K562 (cell line): ENCODE results near the gene MYMX. TPM values are rescaled to one million over a fixed set of nuclear protein-coding genes. Genes with fewer than 3 reads are reported as not detected.

ENCODE experiments used
- ATAC-seq: fragments of 200-7000 bp; cut with Tn5 transposase; 3 replicates; pipeline ENCODE4 v1.9.1; 2020; ENCODE audit warnings: moderate library complexity
- BruUV-seq: library from RNA; stranded (reverse); fragments of 400-500 nt; replicated peaks from 2 replicates; lab custom pipeline; 2021; lab: Mats Ljungman, UMichigan
- CTCF ChIA-PET: fragments of 300-600 bp; formaldehyde crosslinking; extraction: SDS; loops from one replicate; lab custom pipeline; 2021; ENCODE audit warnings: low intra/inter-chr PET ratio; lab: Yijun Ruan, JAX
- POLR2A ChIA-PET: fragments of 300-600, 350-650 bp; sonication (Branson Sonifier 250); formaldehyde crosslinking; extraction: SDS; loops from one replicate; lab custom pipeline; 2021; ENCODE audit warnings: antibody characterized with exemption, inconsistent platforms; lab: Yijun Ruan, JAX
- DNase-seq, 4 experiments: peaks; one replicate each; pipeline versions ENCODE4 v3.0.0 to v3.0.0-alpha.2; 2011 to 2018; ENCODE audit warnings: low spot score in 3 of 4, mixed read lengths in 3 of 4; ENCODE audit errors: extremely low read depth in 1 of 4
- FAIRE-seq: peaks from 2 replicates; lab custom pipeline; 2011; peaks lifted over from hg19 to GRCh38; lab: Jason Lieb, UNC
- H2AFZ ChIP-seq: 2 replicates; pipeline ENCODE4 v1.6.0; 2011; ENCODE audit warnings: low read depth, low read length, control low read depth, inconsistent platforms
- H3K27ac ChIP-seq: fragments of 200-600 bp; 3 replicates; pipeline ENCODE4 v1.8.0; 2011; ENCODE audit warnings: low read depth, mild to moderate bottlenecking, control low read depth, inconsistent platforms, low read length, moderate library complexity, mixed read lengths; ENCODE audit errors: extremely low read depth
- H3K27me3 ChIP-seq, 2 experiments: fragments of 300-600 bp in 1 of 2; 2 replicates in 1 of 2; 3 replicates in 1 of 2; pipeline versions ENCODE4 v1.6.0 to v1.8.0; 2011; ENCODE audit warnings: inconsistent platforms in 2 of 2, low read length in 2 of 2, mild to moderate bottlenecking in 1 of 2, mixed read lengths in 1 of 2, moderate library complexity in 1 of 2; ENCODE audit not compliant: control insufficient read depth in 2 of 2, insufficient read depth in 2 of 2
- H3K36me3 ChIP-seq: fragments of 300-600 bp; 3 replicates; pipeline ENCODE4 v1.8.0; 2011; ENCODE audit warnings: mild to moderate bottlenecking, low read length, inconsistent platforms; ENCODE audit not compliant: control insufficient read depth, insufficient read depth
- H3K4me1 ChIP-seq, 2 experiments: fragments of 200-600 bp in 1 of 2; replicated peaks in 1 of 2; 2 replicates in 1 of 2; 3 replicates in 1 of 2; pipeline versions ENCODE4 v1.5.1 to v1.8.0; 2011; ENCODE audit warnings: inconsistent platforms in 2 of 2, low read length in 2 of 2, mild to moderate bottlenecking in 1 of 2, mixed read lengths in 1 of 2, moderate library complexity in 1 of 2; ENCODE audit not compliant: control insufficient read depth in 2 of 2, insufficient read depth in 2 of 2
- H3K4me2 ChIP-seq: 2 replicates; pipeline ENCODE4 v1.6.1; 2011; ENCODE audit warnings: low read length, control low read depth, inconsistent platforms, mixed read lengths; ENCODE audit not compliant: insufficient read depth
- H3K4me3 ChIP-seq: fragments of 200-600 bp; sonication (generic), shearing (Covaris generic); 2 replicates; pipeline ENCODE4 v1.5.1; 2016; ENCODE audit warnings: control low read depth, inconsistent platforms
- H3K79me2 ChIP-seq: fragments of 200-600 bp; 3 replicates; pipeline ENCODE4 v1.8.0; 2011; ENCODE audit warnings: low read length, inconsistent platforms; ENCODE audit not compliant: control insufficient read depth, insufficient read depth
- H3K9ac ChIP-seq, 2 experiments: 2 replicates each; pipeline versions ENCODE4 v1.6.0 to v1.6.1; 2011; ENCODE audit warnings: low read depth in 2 of 2, low read length in 2 of 2, control low read depth in 1 of 2, inconsistent platforms in 1 of 2, mild to moderate bottlenecking in 1 of 2, mixed read lengths in 1 of 2; ENCODE audit not compliant: insufficient read depth in 1 of 2
- H3K9me1 ChIP-seq: one replicate; pipeline ENCODE4 v1.6.0; 2011; ENCODE audit warnings: inconsistent platforms, mild to moderate bottlenecking, low read length, moderate library complexity; ENCODE audit not compliant: control insufficient read depth, insufficient read depth
- H3K9me3 ChIP-seq: replicated peaks from 2 replicates; pipeline ENCODE4 v1.5.1; 2011; ENCODE audit warnings: low read depth, low read length, inconsistent platforms; ENCODE audit not compliant: control insufficient read depth, insufficient read depth
- H4K20me1 ChIP-seq: replicated peaks from 2 replicates; pipeline ENCODE4 v1.6.1; 2011; ENCODE audit warnings: low read length, inconsistent platforms, mixed read lengths; ENCODE audit not compliant: control insufficient read depth, insufficient read depth
- ARHGAP35 ChIP-seq: fragments of 450-650 bp; IDR thresholded peaks from 2 replicates; pipeline ENCODE4 v1.6.1; 2018; ENCODE audit not compliant: partially characterized antibody
- CEBPB ChIP-seq: fragments of 450-650 bp; IDR thresholded peaks from 2 replicates; pipeline ENCODE4 v1.6.1; 2016; ENCODE audit warnings: missing genetic modification characterization, missing compliant biosample characterization
- CHD1 ChIP-seq: fragments of 200-600 bp; sonication (generic); IDR thresholded peaks from one replicate; pipeline ENCODE4 v1.6.1; 2012; ENCODE audit warnings: mild to moderate bottlenecking, moderate library complexity, low read length, inconsistent platforms
- EWSR1 ChIP-seq: fragments of 450-650 bp; IDR thresholded peaks from 2 replicates; pipeline ENCODE4 v1.6.1; 2018; ENCODE audit warnings: borderline replicate concordance, mild to moderate bottlenecking, low read depth, moderate library complexity; ENCODE audit not compliant: partially characterized antibody
- MTF1 ChIP-seq: fragments of 250-450 bp; sonication (Bioruptor Pico); IDR thresholded peaks from 2 replicates; pipeline ENCODE4 v1.9.0; 2021; ENCODE audit warnings: moderate library complexity, mild to moderate bottlenecking, inconsistent platforms, borderline replicate concordance
- POLR2A ChIP-seq: fragments of 450-650 bp; conservative IDR thresholded peaks from 2 replicates; pipeline ENCODE4 v1.6.1; 2016
- RNF2 ChIP-seq: sonication (generic); IDR thresholded peaks from 2 replicates; pipeline ENCODE4 v1.6.1; 2016
- SNIP1 ChIP-seq: fragments of 450-650 bp; IDR thresholded peaks from 2 replicates; pipeline ENCODE4 v1.7.1; 2017; ENCODE audit warnings: low read depth, mild to moderate bottlenecking
- SPI1 ChIP-seq: IDR thresholded peaks from 2 replicates; pipeline ENCODE4 v1.6.1; 2011; ENCODE audit warnings: low read depth, low read length, control low read depth, borderline replicate concordance
- THRAP3 ChIP-seq: fragments of 450-650 bp; IDR thresholded peaks from 2 replicates; pipeline ENCODE4 v1.6.1; 2016; ENCODE audit warnings: mild to moderate bottlenecking, inconsistent platforms, borderline replicate concordance
- ZKSCAN1 ChIP-seq: fragments of 150-350 bp; IDR thresholded peaks from 2 replicates; pipeline ENCODE4 v1.6.1; 2016; ENCODE audit warnings: low read depth, low read length
- ZNF41 ChIP-seq: fragments of 250-450 bp; sonication (Bioruptor Pico); conservative IDR thresholded peaks from 2 replicates; pipeline ENCODE4 v1.4.0; 2020; ENCODE audit warnings: mild to moderate bottlenecking
- ZNF668 ChIP-seq: fragments of 250-450 bp; sonication (Bioruptor Pico); IDR thresholded peaks from 2 replicates; pipeline ENCODE4 v1.8.0; 2022; ENCODE audit warnings: mild to moderate bottlenecking, inconsistent platforms
- ZNF699 ChIP-seq: fragments of 250-450 bp; sonication (Bioruptor Pico); IDR thresholded peaks from 2 replicates; pipeline ENCODE4 v1.8.0; 2021; ENCODE audit warnings: mild to moderate bottlenecking, moderate library complexity; ENCODE audit not compliant: insufficient replicate concordance
- ZNF766 ChIP-seq: fragments of 200-800 bp; sonication (Bioruptor generic); conservative IDR thresholded peaks from 2 replicates; pipeline ENCODE4 v1.6.1; 2016; ENCODE audit warnings: missing genetic modification characterization, missing compliant biosample characterization
- ZSCAN32 ChIP-seq: fragments of 450-650 bp; formaldehyde crosslinking; IDR thresholded peaks from 2 replicates; pipeline ENCODE4 v1.4.0; 2020; ENCODE audit warnings: mild to moderate bottlenecking, moderate library complexity
- WGBS: fragments of 100-300 bp; shearing (Covaris generic); methylation state at CpG from one replicate; pipeline ENCODE4 v1.1.6; 2016; ENCODE audit warnings: low coverage, mixed read lengths; ENCODE audit not compliant: insufficient coverage; ENCODE audit errors: missing lambda C conversion rate; 5-methylcytosine and 5-hydroxymethylcytosine counted together
- in situ Hi-C: fragments of 300-500 bp; cut with MboI; formaldehyde crosslinking; loops from 4 replicates; pipeline ENCODE4 v1.15.0; 2018; ENCODE audit warnings: inconsistent platforms, mixed read lengths
- intact Hi-C: fragments of 100-400 bp; cut with micrococcal nuclease; formaldehyde crosslinking; loops from 2 replicates; pipeline ENCODE4 v1.14.2; 2022
- polyA plus RNA-seq, 8 experiments: library from polyadenylated mRNA; depleted of rRNA in 4 of 8; stranded (reverse) in 5 of 8; unstranded in 3 of 8; fragments of >200 nt; fragmentation: Nextera tagmentation in 2 of 8; fragmentation: Illumina TruSeq in 1 of 8; extraction: Ambion mirVana in 2 of 8; extraction: Trizol in 1 of 8; gene quantifications; 2 replicates each; pipeline versions ENCODE4 v1.2.1 to v1.2.3, GENCODE V29; 2011 to 2014; ENCODE audit warnings: inconsistent platforms in 1 of 8, missing spikeins in 1 of 8
- total RNA-seq, 7 experiments: library from RNA; depleted of rRNA in 6 of 7; stranded (reverse); fragments of >200 nt in 6 of 7; fragmentation: Illumina TruSeq in 2 of 7; extraction: Trizol in 2 of 7; gene quantifications; 2 replicates each; pipeline versions ENCODE4 v1.2.1 to v1.2.3, GENCODE V29; 2011 to 2021; ENCODE audit warnings: low replicate concordance in 1 of 7
- TF ChIP-seq, protein P1 (sequence below): fragments of 250-450 bp; sonication (Bioruptor Pico); IDR thresholded peaks from 2 replicates; pipeline ENCODE4 v1.8.0; 2021; ENCODE audit warnings: mild to moderate bottlenecking, moderate library complexity
- TF ChIP-seq, protein P2 (sequence below): fragments of 250-450 bp; sonication (Bioruptor Pico); IDR thresholded peaks from 2 replicates; pipeline ENCODE4 v1.8.0; 2021; ENCODE audit warnings: moderate library complexity, mild to moderate bottlenecking, inconsistent platforms
- TF ChIP-seq, protein P3 (sequence below): sonication (generic); formaldehyde crosslinking; IDR thresholded peaks from 2 replicates; pipeline ENCODE4 v1.8.1; 2023; ENCODE audit warnings: mild to moderate bottlenecking, missing genetic modification reagents, moderate library complexity

Gene MYMX
- total and polyA plus RNA-seq, 9 of the 15 experiments (the other 6 are each of a cell fraction or from before 2014, with no cell fraction given), result 0.12 TPM; not detected in 8

DNA sequence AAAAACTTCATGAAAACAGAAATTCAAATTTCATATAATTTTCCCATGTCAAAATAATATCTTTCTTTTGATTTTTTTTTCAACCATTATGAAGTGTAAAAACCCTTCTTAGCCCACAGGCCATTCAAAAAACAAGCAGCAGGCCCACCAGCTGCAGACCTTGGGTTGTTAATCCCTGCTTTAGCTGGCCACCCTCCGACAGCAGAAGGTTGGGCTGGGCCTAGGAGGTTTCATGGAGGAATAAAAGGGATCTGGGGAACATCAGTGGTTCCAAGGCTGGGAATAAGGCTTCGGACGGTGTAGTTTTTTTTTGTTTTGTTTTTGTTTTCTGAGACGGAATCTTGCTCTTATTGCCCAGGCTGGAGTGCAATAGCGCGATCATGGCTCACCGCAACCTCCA lies 26.6 kb downstream of the MYMX start:
- H3K9me1 ChIP-seq, result no peaks in the 10 kb centered on the region
- no peak overlapping the region for H2AFZ ChIP-seq
- peaks cover 19% of the 10 kb centered on the region for H3K79me2 ChIP-seq
- no peaks in the 10 kb centered on the region for H3K9me3 ChIP-seq
- no peak overlapping the region for H3K27ac ChIP-seq
- no peak for DNase-seq
- POLR2A ChIA-PET, result interaction anchor here (0.6 to 7.4 kb wide), 5 partner anchors 13 to 473 kb away, joined by 3 to 144 read pairs (median 8); partner anchors contain the start of gene SLC35B2
- no peak overlapping the region for H3K4me2 ChIP-seq
- peaks cover 14% of the 10 kb centered on the region for H3K36me3 ChIP-seq
- 89% methylated on average over 7 of the region's 7 CpGs for WGBS
- no peak overlapping the region for H3K9ac ChIP-seq
- no peak for FAIRE-seq
- peaks cover 14% of the 10 kb centered on the region for H4K20me1 ChIP-seq
- peaks cover 9 to 17% of the 10 kb centered on the region in 2 experiments; a peak in 4 of 5 replicates for H3K4me1 ChIP-seq
- in situ Hi-C loops, result no loop called here
- CTCF ChIA-PET, result no interaction called here
- no TSS peak for BruUV-seq
- no peak overlapping the region for H3K4me3 ChIP-seq
- TF ChIP-seq THRAP3 (no peak), ZKSCAN1 (no peak), POLR2A (no peak), SPI1 (no peak), ZNF41 (CRISPR knock-in tag) (no peak), ZSCAN32 (no peak), CEBPB (no peak), ZNF699 (CRISPR knock-in tag) (no peak), EWSR1 (no peak), ARHGAP35 (no peak), ZNF766 (CRISPR knock-in tag) (no peak), CHD1 (no peak), ZNF668 (CRISPR knock-in tag) (no peak), MTF1 (CRISPR knock-in tag) (no peak), RNF2 (no peak), SNIP1 (no peak)
- TF ChIP-seq, protein P1, sequence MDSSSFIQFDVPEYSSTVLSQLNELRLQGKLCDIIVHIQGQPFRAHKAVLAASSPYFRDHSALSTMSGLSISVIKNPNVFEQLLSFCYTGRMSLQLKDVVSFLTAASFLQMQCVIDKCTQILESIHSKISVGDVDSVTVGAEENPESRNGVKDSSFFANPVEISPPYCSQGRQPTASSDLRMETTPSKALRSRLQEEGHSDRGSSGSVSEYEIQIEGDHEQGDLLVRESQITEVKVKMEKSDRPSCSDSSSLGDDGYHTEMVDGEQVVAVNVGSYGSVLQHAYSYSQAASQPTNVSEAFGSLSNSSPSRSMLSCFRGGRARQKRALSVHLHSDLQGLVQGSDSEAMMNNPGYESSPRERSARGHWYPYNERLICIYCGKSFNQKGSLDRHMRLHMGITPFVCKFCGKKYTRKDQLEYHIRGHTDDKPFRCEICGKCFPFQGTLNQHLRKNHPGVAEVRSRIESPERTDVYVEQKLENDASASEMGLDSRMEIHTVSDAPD, result no peak
- TF ChIP-seq, protein P2, sequence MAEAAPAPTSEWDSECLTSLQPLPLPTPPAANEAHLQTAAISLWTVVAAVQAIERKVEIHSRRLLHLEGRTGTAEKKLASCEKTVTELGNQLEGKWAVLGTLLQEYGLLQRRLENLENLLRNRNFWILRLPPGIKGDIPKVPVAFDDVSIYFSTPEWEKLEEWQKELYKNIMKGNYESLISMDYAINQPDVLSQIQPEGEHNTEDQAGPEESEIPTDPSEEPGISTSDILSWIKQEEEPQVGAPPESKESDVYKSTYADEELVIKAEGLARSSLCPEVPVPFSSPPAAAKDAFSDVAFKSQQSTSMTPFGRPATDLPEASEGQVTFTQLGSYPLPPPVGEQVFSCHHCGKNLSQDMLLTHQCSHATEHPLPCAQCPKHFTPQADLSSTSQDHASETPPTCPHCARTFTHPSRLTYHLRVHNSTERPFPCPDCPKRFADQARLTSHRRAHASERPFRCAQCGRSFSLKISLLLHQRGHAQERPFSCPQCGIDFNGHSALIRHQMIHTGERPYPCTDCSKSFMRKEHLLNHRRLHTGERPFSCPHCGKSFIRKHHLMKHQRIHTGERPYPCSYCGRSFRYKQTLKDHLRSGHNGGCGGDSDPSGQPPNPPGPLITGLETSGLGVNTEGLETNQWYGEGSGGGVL (CRISPR knock-in tag), result no peak
- TF ChIP-seq, protein P3, sequence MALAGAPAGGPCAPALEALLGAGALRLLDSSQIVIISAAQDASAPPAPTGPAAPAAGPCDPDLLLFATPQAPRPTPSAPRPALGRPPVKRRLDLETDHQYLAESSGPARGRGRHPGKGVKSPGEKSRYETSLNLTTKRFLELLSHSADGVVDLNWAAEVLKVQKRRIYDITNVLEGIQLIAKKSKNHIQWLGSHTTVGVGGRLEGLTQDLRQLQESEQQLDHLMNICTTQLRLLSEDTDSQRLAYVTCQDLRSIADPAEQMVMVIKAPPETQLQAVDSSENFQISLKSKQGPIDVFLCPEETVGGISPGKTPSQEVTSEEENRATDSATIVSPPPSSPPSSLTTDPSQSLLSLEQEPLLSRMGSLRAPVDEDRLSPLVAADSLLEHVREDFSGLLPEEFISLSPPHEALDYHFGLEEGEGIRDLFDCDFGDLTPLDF (CRISPR knock-in tag), result no peak
- TF ChIP-seq, all 486 proteins: peak for 0
- intact Hi-C loops, result no loop called here
- no peaks in the 10 kb centered on the region for H3K27me3 ChIP-seq
- no peak for ATAC-seq
